Smooth muscle cell (in vitro differentiated cells): ENCODE results near the gene ERN1. TPM values are rescaled to one million over a fixed set of nuclear protein-coding genes. Genes with fewer than 3 reads are reported as not detected.

Source experiments
- DNase-seq: peaks from one replicate; lab custom pipeline; 2025; ENCODE audit not compliant: unreplicated experiment; lab: John Stamatoyannopoulos, UW
- H2AFZ ChIP-seq: fragments of 200-600 bp; sonication (generic); 2 replicates; pipeline ENCODE4 v1.6.0; 2016; ENCODE audit warnings: antibody characterized with exemption, low read depth, mild to moderate bottlenecking
- H3F3A ChIP-seq: fragments of 200-600 bp; sonication (generic); 2 replicates; pipeline ENCODE4 v1.6.0; 2017; ENCODE audit warnings: antibody characterized with exemption, low read depth
- H3K27ac ChIP-seq: fragments of 200-600 bp; sonication (generic); 2 replicates; pipeline ENCODE4 v1.5.1; 2016; ENCODE audit warnings: low read depth, mild to moderate bottlenecking
- H3K27me3 ChIP-seq: fragments of 200-600 bp; sonication (generic); 2 replicates; pipeline ENCODE4 v1.6.1; 2016; ENCODE audit warnings: low read depth, mild to moderate bottlenecking
- H3K36me3 ChIP-seq: fragments of 200-600 bp; sonication (generic); 2 replicates; pipeline ENCODE4 v1.5.1; 2016; ENCODE audit warnings: low read depth
- H3K4me1 ChIP-seq: fragments of 200-600 bp; sonication (generic); 2 replicates; pipeline ENCODE4 v1.5.1; 2016; ENCODE audit warnings: low read depth
- H3K4me2 ChIP-seq: fragments of 200-600 bp; sonication (generic); 2 replicates; pipeline ENCODE4 v1.6.0; 2016; ENCODE audit warnings: mild to moderate bottlenecking
- H3K4me3 ChIP-seq: fragments of 200-600 bp; sonication (generic); 2 replicates; pipeline ENCODE4 v1.5.1; 2016; ENCODE audit warnings: mild to moderate bottlenecking
- H3K79me2 ChIP-seq: fragments of 200-600 bp; sonication (generic); 2 replicates; pipeline ENCODE4 v1.6.0; 2016; ENCODE audit warnings: low read depth, mild to moderate bottlenecking
- H3K9ac ChIP-seq: fragments of 200-600 bp; sonication (generic); 2 replicates; pipeline ENCODE4 v1.6.0; 2016; ENCODE audit warnings: low read depth
- H3K9me3 ChIP-seq: fragments of 200-600 bp; sonication (generic); replicated peaks from 2 replicates; pipeline ENCODE4 v1.5.1; 2016; ENCODE audit warnings: low read depth
- H4K20me1 ChIP-seq: fragments of 200-600 bp; sonication (generic); 2 replicates; pipeline ENCODE4 v1.6.0; 2016; ENCODE audit warnings: low read depth
- WGBS: methylation state at CpG from one replicate; pipeline ENCODE4 v1.1.7; 2016; ENCODE audit warnings: low lambda C conversion rate; 5-methylcytosine and 5-hydroxymethylcytosine counted together
- polyA plus RNA-seq: library from polyadenylated mRNA; unstranded; fragments of >200 nt; fragmentation: Nextera tagmentation; extraction: Ambion mirVana; gene quantifications from 2 replicates; pipeline ENCODE4 v1.2.1, GENCODE V29; 2016
- total RNA-seq: library from RNA; depleted of rRNA; stranded (reverse); fragments of >200 nt; gene quantifications from 2 replicates; pipeline ENCODE4 v1.2.3, GENCODE V29; 2014
- TF ChIP-seq, protein P1 (sequence below): fragments of 200-600 bp; sonication (generic); IDR thresholded peaks from 2 replicates; pipeline ENCODE4 v1.5.1; 2017; ENCODE audit warnings: borderline replicate concordance, mild to moderate bottlenecking, antibody characterized with exemption; ENCODE audit not compliant: insufficient read depth, poor library complexity, severe bottlenecking

Gene ERN1
- total and polyA plus RNA-seq, 2 experiments from 2014 or later = 8.6 to 9.0 TPM

DNA sequence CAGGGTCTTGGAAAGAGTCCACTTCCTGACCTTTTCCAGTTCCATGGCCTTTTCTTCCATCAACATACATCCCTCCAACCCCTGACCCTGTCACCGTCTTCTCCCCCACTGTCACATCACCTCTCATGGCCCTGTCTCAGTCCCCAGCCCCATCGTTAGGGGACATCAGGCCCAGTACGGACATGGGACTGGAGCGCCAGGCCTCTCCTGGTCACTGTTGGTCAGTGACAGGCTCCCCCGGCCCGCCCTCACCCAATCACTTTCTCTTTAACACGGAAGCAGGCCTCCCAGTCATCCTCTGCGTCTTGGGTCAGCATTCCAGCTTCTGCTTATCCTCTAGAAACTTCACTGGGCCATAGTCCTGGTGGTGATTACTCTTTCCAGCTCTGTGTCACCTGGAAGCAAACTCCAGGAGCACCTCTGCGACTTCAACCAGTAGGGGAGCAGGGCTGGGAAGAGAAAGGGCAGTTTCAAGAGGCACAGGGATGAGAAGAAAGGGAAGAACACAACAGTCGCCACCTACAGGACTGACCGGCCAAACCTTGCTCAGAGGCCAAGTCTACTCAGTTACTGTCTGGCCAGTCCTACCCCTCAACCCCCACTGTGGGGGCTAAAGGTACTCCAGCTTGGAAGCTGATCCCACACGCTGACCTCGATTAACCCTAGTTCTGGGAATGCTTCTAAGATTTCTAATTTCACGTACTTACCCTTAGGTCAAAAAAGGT, 93.6 kb downstream of the ERN1 start:
- WGBS = 82% methylated on average over 14 of the region's 14 CpGs

DNA sequence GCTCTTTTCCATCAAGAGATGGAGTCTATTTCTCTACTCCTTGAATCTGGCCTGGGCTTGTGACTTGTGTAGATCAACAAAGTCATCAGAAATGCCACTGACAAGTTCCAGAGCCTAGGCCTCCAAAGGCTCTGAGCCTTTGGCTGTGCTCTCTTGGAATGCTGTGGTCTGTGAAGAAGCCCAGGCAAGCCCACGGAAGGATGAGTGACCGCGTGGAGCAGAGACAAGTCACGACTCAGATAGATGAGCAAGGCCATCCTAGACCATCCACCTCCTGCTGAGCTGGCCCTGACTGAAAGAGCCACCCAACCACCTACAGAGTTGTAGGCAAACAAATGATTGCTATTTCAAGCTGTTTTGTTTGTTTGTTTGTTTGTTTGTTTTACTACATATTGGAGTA, 97.9 kb downstream of the ERN1 start:
- Histone ChIP-seq H3K79me2 (no peaks in the 10 kb centered on the region), H3K4me3 (no peak overlapping the region), H3K27ac (no peak overlapping the region), H3K36me3 (no peaks in the 10 kb centered on the region), H4K20me1 (no peaks in the 10 kb centered on the region), H3K9me3 (no peaks in the 10 kb centered on the region), H3F3A (no peaks in the 10 kb centered on the region), H2AFZ (no peak overlapping the region), H3K27me3 (no peaks in the 10 kb centered on the region), H3K4me1 (no peaks in the 10 kb centered on the region), H3K4me2 (no peak overlapping the region), H3K9ac (no peak overlapping the region)
- DNase-seq = no peak
- TF ChIP-seq, protein P1, sequence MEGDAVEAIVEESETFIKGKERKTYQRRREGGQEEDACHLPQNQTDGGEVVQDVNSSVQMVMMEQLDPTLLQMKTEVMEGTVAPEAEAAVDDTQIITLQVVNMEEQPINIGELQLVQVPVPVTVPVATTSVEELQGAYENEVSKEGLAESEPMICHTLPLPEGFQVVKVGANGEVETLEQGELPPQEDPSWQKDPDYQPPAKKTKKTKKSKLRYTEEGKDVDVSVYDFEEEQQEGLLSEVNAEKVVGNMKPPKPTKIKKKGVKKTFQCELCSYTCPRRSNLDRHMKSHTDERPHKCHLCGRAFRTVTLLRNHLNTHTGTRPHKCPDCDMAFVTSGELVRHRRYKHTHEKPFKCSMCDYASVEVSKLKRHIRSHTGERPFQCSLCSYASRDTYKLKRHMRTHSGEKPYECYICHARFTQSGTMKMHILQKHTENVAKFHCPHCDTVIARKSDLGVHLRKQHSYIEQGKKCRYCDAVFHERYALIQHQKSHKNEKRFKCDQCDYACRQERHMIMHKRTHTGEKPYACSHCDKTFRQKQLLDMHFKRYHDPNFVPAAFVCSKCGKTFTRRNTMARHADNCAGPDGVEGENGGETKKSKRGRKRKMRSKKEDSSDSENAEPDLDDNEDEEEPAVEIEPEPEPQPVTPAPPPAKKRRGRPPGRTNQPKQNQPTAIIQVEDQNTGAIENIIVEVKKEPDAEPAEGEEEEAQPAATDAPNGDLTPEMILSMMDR = no peak
- WGBS = 18% methylated on average over 4 of the region's 4 CpGs

More for the DNA sequence above, 93.6 kb downstream of the ERN1 start:
- H3K4me1 ChIP-seq = no peaks in the 10 kb centered on the region
- H4K20me1 ChIP-seq = no peaks in the 10 kb centered on the region
- no peak overlapping the region for H3K4me2 ChIP-seq
- H3K9me3 ChIP-seq = no peaks in the 10 kb centered on the region
- TF ChIP-seq, protein P1 = no peak
- no peak for DNase-seq
- H3K9ac ChIP-seq = no peak overlapping the region
- H3K36me3 ChIP-seq = no peaks in the 10 kb centered on the region
- H3K79me2 ChIP-seq = no peaks in the 10 kb centered on the region
- H3F3A ChIP-seq = no peaks in the 10 kb centered on the region
- H3K27ac ChIP-seq = no peak overlapping the region
- H2AFZ ChIP-seq = no peak overlapping the region
- H3K27me3 ChIP-seq = no peaks in the 10 kb centered on the region
- no peak overlapping the region for H3K4me3 ChIP-seq

GRCh38 chr17:64028874-64029464, 101.0 kb downstream of the ERN1 start:
- Histone ChIP-seq H4K20me1 (no peaks in the 10 kb centered on the region), H3K9ac (no peak overlapping the region), H3F3A (no peaks in the 10 kb centered on the region), H3K27me3 (peaks cover 3% of the 10 kb centered on the region), H2AFZ (no peak overlapping the region), H3K4me1 (no peaks in the 10 kb centered on the region), H3K9me3 (no peaks in the 10 kb centered on the region), H3K36me3 (no peaks in the 10 kb centered on the region), H3K4me2 (no peak overlapping the region), H3K27ac (no peak overlapping the region), H3K4me3 (no peak overlapping the region), H3K79me2 (no peaks in the 10 kb centered on the region)
- 26% methylated on average over 3 of the region's 3 CpGs for WGBS
- TF ChIP-seq, protein P1 = peak; percentile 75
- DNase-seq = peak; percentile 6
